Measurements from ENCODE around the gene ODAPH.
"Not testable (repeated sequence)": the region's sequence is repeated elsewhere in the genome, so short reads cannot be mapped to it uniquely, and the experiment has no call there.

ODAPH gene

GRCh38 chr4:75555294-75556164, at the start of gene ODAPH:
ODAPH (plus strand) TSS chr4:75556066; CDS start chr4:75556083, 17 bp downstream.
- no peak for FAIRE-seq

GRCh38 chr4:75509592-75509991, 46.3 kb upstream of the ODAPH start:
- FAIRE-seq, result not testable (repeated sequence)

- no peak for FAIRE-seq
Observed at GRCh38 chr4:75511841-75512240, 44.0 kb upstream of the ODAPH start.

GRCh38 chr4:75512386-75513211, 43.3 kb upstream of the ODAPH start:
- FAIRE-seq, result no peak

GRCh38 chr4:75513526-75514130, 42.2 kb upstream of the ODAPH start:
- FAIRE-seq, result no peak

- FAIRE-seq, result peak; percentile 98
Observed at GRCh38 chr4:75514131-75514948, 41.5 kb upstream of the ODAPH start, which contains the start of the genes RCHY1 and THAP6. RCHY1 (minus strand) TSS chr4:75514403; CDS start chr4:75514286, 117 bp downstream. THAP6 (plus strand) TSS chr4:75514473; CDS start chr4:75515453, 980 bp downstream.

GRCh38 chr4:75514949-75515612, 40.8 kb upstream of the ODAPH start:
- no peak for FAIRE-seq

GRCh38 chr4:75516144-75516543, 39.7 kb upstream of the ODAPH start:
- FAIRE-seq, result no peak

- FAIRE-seq, result not testable (repeated sequence)
Observed at GRCh38 chr4:75519452-75519851, 36.4 kb upstream of the ODAPH start.

GRCh38 chr4:75525086-75525485, 30.8 kb upstream of the ODAPH start:
- FAIRE-seq, result no peak

- FAIRE-seq, result no peak
Observed at GRCh38 chr4:75525910-75526309, 30.0 kb upstream of the ODAPH start.

GRCh38 chr4:75527482-75527881, 28.4 kb upstream of the ODAPH start:
- FAIRE-seq, result no peak

- FAIRE-seq, result no peak
Observed at GRCh38 chr4:75530556-75531322, 25.1 kb upstream of the ODAPH start.

GRCh38 chr4:75531536-75532143, 24.2 kb upstream of the ODAPH start:
- FAIRE-seq, result not testable (repeated sequence)

- not testable (repeated sequence) for FAIRE-seq
Observed at GRCh38 chr4:75533339-75533887, 22.5 kb upstream of the ODAPH start.

GRCh38 chr4:75533926-75534325, 21.9 kb upstream of the ODAPH start:
- not testable (repeated sequence) for FAIRE-seq

GRCh38 chr4:75537308-75537707, 18.6 kb upstream of the ODAPH start:
- not testable (repeated sequence) for FAIRE-seq

GRCh38 chr4:75542824-75543223, 13.0 kb upstream of the ODAPH start:
- no peak for FAIRE-seq

- FAIRE-seq, result not testable (repeated sequence)
Observed at GRCh38 chr4:75544220-75544619, 11.6 kb upstream of the ODAPH start.

- no peak for FAIRE-seq
Observed at GRCh38 chr4:75544870-75545269, 11.0 kb upstream of the ODAPH start.

All from A204.1 (cell line).